Stimulated activated CD4-positive, alpha-beta T cell treated with anti-CD3 and anti-CD28 coated beads, TNF-alpha, amount 100 ng/mL, for 4 hours (primary cell): ENCODE data around the gene HDAC3.
"Not testable (repeated sequence)": the region's sequence is repeated elsewhere in the genome, so short reads cannot be mapped to it uniquely, and the experiment has no call there.

Experiments used
- DNase-seq, 3 experiments: peaks; one replicate each; pipeline ENCODE4 v3.0.0-alpha.2; 2020; ENCODE audit warnings: low read depth in 3 of 3

HDAC3 gene

GRCh38 chr5:141634720-141635119 lies 1.9 kb downstream of the HDAC3 start:
- DNase-seq: no peak

DNA sequence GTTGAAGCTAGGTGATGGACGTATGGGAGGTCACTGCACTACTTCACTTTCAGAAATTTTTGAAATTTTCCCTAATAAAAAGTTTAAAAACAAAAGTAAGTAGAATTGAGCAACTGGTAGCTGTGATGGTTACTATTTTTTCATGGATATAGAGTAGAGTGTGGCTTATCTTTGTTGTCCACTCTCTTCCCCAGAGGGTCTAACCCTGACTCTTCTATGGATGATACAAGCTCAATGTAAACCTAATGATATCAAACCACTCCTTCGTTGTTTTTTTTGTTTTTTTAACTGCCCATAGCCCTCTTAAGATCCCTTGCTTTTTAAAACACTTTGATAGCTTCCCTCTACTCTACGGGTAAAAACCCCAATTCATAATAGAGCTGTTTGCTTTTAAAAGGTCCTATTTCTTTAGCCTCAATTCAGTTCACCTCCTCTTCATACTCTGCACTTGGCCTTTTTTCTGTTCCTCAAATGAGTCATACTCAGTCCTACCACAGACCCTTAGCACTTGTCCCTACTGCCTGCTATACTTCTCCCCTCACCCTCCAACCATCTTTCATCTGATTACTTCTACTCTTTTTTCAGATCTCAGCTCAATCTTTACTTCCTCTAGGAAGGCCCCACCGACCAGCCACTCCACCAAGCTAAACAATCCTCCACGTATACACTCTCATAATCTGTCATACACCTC lies 2.6 kb downstream of the HDAC3 start:
- DNase-seq: no peak

DNA sequence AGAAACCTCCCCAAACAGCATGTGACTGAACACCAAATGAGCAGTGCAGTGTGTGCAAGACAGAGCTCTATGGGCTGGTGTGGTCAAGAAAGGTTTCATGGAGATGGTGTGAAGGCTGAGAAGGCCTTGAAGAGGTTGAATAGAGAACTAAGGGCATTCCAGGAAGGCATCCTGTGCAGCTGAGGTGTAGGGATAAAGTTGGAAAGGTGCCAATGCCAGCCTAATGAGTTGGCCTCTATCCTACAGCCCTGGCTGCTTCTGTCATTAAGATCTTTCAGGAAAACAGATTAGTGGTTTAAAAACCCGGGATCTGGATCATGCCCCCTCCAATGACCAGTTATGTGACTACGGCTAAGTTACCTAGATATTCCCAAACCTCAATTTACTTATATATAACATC lies 4.0 kb downstream of the HDAC3 start:
- DNase-seq: no peak

- no peak for DNase-seq
These were observed 6.0 kb downstream of the HDAC3 start for GRCh38 chr5:141630570-141631140.

DNA sequence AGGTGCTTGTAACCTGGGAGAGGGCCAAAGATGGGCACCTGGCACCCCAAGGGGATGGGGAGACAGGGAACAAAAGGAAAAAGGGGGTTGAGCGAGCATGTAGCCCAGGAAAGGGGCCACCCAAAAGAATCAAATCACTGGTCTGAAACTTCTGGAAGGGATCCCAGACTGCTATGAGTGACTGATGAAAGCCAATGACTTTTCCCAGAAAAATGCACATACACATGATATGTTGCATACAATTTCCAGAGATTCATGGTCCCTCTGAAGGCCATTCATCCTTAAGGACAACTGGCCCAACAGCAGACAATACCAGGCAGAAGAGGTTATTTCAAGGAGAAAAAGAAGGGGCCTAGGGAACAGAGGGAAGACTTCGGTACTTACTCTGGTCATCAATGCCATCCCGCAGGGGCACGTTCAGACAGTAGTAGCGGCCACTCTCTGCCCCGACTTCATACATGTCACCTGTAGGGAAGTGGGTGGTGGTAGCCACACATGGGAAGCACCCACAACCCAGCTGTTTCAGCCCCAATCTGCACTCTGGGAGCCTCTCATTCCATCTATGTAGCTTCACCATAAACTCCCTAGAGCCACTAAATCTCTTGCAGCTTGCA lies 8.4 kb downstream of the HDAC3 start:
- DNase-seq: no peak

GRCh38 chr5:141623611-141624010 lies 13.0 kb downstream of the HDAC3 start:
- no peak for DNase-seq

DNA sequence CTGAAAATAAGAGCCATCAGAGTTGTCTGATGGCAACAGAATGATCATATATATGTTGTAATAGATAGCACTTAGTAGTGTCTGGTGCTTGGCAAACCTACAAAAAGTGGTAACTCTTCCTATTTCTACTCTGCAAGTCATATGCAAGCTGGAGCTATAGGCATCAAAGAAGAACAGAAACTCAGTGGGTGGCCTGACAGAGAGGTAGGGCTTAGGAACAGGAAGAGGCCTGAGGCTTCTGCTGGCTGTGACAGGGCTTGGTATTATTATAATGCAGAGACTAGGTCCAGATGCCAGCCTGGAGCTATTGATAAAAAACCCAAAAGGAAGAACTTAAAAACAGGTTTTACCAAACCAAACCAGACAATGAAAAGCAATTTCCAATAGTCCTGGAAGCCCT lies 13.5 kb downstream of the HDAC3 start:
- no peak for DNase-seq

GRCh38 chr5:141618804-141619554 lies 17.7 kb downstream of the HDAC3 start, which contains the start of gene DIAPH1:
TSS of gene DIAPH1 (minus strand) at chr5:141619000. CDS start at chr5:141618914, 86 bp downstream.
- peak; percentile 98 to 99 (median 99) for DNase-seq

GRCh38 chr5:141618030-141618803 lies 18.4 kb downstream of the HDAC3 start:
- DNase-seq: peak; percentile 15 to 34 (median 33)

GRCh38 chr5:141617682-141618029 lies 19.0 kb downstream of the HDAC3 start:
- no peak for DNase-seq

DNA sequence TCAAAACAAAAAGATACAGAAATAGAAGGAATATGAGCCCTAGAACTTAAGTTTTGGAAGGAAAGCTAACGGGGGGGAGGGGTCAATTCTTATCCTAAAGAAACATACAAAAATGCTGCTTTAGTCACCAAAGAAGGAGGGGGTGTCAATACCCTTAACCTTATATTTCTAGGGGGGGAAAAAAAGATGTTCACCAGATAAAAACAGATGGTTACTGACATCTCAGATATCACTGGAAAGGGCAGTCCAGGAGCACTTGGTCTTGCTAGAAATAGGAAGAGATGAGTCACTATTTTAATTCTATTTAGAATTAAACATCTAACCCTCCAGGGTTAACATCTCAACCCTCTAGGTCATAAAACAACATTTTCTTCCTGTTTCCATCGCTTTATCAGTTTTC lies 19.5 kb downstream of the HDAC3 start:
- no peak for DNase-seq

GRCh38 chr5:141615991-141616720 lies 20.5 kb downstream of the HDAC3 start:
- DNase-seq: peak in 2 of 3 experiments; percentile 16 to 24

- DNase-seq: no peak
These were observed 23.3 kb downstream of the HDAC3 start for GRCh38 chr5:141613344-141613743.

DNA sequence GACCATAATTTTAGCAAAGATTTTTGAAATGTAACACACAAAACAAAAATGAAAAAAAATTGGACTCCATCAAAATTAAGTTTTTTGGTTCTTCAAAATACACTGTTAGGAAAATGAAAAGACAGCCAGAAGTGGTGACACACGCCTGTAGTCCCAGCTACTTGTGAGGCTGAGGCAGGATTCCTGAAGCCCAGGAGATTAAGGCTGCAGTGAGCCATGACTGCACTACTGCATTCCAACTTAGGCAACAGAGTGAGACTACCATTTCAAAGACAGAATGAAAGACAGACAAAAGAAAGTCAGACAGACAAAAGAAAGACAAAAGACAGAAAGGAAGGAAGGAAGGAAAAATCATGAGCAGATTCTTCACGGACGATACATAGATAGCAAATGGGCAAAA lies 25.4 kb downstream of the HDAC3 start:
- no peak for DNase-seq

DNA sequence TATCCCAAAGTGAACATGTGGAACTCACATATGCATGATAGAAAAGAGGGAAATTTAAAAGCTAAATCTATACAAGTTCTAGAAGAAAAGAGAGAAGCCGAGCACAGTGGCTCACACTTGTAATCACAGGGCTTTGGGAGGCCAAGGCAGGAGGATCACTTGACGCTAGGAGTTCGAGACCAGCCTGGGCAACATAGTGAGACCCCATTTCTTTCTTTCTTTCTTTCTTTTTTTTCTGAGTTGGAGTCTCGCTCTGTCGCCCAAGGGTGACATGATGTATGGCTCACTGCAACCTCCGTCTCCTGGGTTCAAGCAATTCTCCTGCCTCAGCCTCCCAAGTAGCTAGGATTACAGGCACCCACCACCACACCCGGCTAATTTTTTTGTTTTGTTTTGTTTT lies 26.7 kb downstream of the HDAC3 start:
- DNase-seq: not testable (repeated sequence)

- no peak for DNase-seq
These were observed 27.6 kb downstream of the HDAC3 start for GRCh38 chr5:141609044-141609443.

GRCh38 chr5:141608557-141608956 lies 28.1 kb downstream of the HDAC3 start:
- no peak for DNase-seq

DNA sequence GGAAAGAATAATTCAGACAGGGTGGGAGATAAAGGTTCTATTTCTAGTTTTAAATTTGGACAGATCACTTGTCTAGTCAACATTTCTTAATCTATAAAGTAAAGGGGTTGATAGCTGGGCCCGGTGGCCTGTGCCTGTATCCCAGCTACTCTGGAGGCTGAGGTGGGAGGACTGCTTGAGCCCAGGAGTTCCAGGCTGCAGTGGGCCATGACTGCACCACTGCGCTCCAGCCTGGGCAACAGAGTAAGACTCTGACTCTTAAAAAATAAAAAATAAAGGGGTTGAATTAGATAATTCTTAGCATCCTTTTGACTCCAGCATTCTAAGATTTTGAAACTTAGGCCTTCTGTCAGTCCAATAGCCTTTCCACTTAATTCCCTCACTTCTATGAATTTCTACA lies 28.6 kb downstream of the HDAC3 start:
- no peak for DNase-seq

DNA sequence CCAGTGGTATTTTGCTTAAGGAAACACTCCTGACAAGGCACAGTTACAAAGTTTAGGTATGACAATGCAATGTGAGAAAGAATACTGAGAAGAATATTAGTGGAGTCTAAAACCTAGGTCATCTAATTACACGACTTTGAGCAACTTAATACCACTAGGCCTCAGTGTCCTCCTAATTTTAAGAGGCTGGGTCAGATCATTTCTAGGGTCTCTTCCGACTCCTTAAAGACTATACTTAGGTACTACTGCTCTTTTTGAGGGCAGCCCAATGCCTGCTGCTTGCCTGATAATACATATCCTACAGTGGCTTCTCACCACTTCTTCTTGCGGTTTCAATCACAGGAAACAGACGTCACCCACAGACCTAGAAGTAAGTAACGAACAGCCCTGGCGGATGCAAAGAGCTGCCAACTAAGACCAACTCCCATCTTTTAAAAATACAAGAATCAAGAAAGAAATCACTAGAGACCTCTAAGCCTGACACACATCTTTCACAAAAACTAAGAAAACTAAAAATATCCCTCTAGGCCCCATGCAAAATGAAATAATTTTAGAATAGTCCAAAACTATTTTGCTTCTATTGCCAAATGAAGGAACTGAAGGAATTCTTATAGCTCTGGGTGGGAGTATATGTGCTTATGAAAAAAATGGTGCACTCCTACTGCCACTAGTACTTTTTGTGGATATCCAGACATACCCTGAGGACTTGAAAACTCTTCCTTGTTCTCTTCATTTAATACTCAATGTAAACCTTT lies 30.9 kb downstream of the HDAC3 start:
- peak in 2 of 3 experiments; percentile 27 to 48 for DNase-seq
